Naive thymus-derived CD8-positive, alpha-beta T cell (primary cell): ENCODE results near the gene PNMA6E. TPM values are rescaled to one million over a fixed set of nuclear protein-coding genes. Genes with fewer than 3 reads are reported as not detected.

Source experiments
- polyA plus RNA-seq, 3 donors: library from polyadenylated mRNA; unstranded; fragments of 300-500 nt; fragmentation: Illumina TruSeq; gene quantifications; one replicate each; pipeline ENCODE4 v1.2.3, GENCODE V29; 2021
- total RNA-seq, 8 experiments: library from RNA in 2 of 8; stranded (reverse) in 2 of 8; gene quantifications; one replicate each; pipeline ENCODE4 v1.2.3 and lab custom pipeline; 2021 to 2026

Gene PNMA6E
- total and polyA plus RNA-seq, 5 experiments from 2014 or later, result not detected

Other genes with a start within 250 kb of the PNMA6E start
- not detected for gene MAGEA1, start 222.1 kb downstream of the PNMA6E start, total RNA-seq
- not detected for gene MAGEA1, start 222.1 kb downstream of the PNMA6E start, polyA plus RNA-seq
- not detected for gene PNMA6F, start 79.6 kb downstream of the PNMA6E start, total RNA-seq
- not detected for gene PNMA6F, start 79.6 kb downstream of the PNMA6E start, polyA plus RNA-seq
- 10 to 100 TPM; 14.8 to 17.1 TPM for gene ZNF275, start 67.2 kb downstream of the PNMA6E start, total RNA-seq
- 1 to 10 TPM; 4.8 to 7.5 (median 5.0) TPM for gene ZNF275, start 67.2 kb downstream of the PNMA6E start, polyA plus RNA-seq
- under 1 TPM; 0.47 to 0.49 TPM for gene ZFP92, start 10.1 kb upstream of the PNMA6E start, total RNA-seq
- gene ZFP92, start 10.1 kb upstream of the PNMA6E start, polyA plus RNA-seq, result under 1 TPM; 0.06 to 0.24 (median 0.19) TPM
- gene TREX2, start 44.7 kb upstream of the PNMA6E start, total RNA-seq, result 1 to 10 TPM; 4.6 to 5.5 TPM
- 1 to 10 TPM in 1 of 3 donors, under 1 TPM in 2; 0.30 to 1.2 (median 0.32) TPM for gene TREX2, start 44.7 kb upstream of the PNMA6E start, polyA plus RNA-seq
- gene HAUS7, start 69.2 kb upstream of the PNMA6E start, total RNA-seq, result 10 to 100 TPM; 33.3 to 38.9 TPM
- 10 to 100 TPM; 19.6 to 30.1 (median 25.6) TPM for gene HAUS7, start 69.2 kb upstream of the PNMA6E start, polyA plus RNA-seq
- gene BGN, start 93.6 kb upstream of the PNMA6E start, total RNA-seq, result not detected
- gene BGN, start 93.6 kb upstream of the PNMA6E start, polyA plus RNA-seq, result not detected
- not detected for gene ATP2B3, start 116.3 kb upstream of the PNMA6E start, total RNA-seq
- gene ATP2B3, start 116.3 kb upstream of the PNMA6E start, polyA plus RNA-seq, result not detected
- 10 to 100 TPM; 25.3 to 27.3 TPM for gene CCNQ, start 197.8 kb upstream of the PNMA6E start, total RNA-seq
- 10 to 100 TPM; 28.7 to 37.6 (median 33.8) TPM for gene CCNQ, start 197.8 kb upstream of the PNMA6E start, polyA plus RNA-seq
- gene DUSP9, start 245.9 kb upstream of the PNMA6E start, total RNA-seq, result not detected
- gene DUSP9, start 245.9 kb upstream of the PNMA6E start, polyA plus RNA-seq, result not detected